Uterus (tissue), 2 donors: ENCODE data around the gene COQ7.

Experiments used
- POLR2A ChIP-seq, 2 donors: fragments of 450-650 bp; IDR thresholded peaks; one replicate each; pipeline ENCODE4 v1.6.1; 2016; ENCODE audit warnings: antibody characterized with exemption in 2 of 2, mild to moderate bottlenecking in 1 of 2, moderate library complexity in 1 of 2
- TF ChIP-seq, protein P1 (sequence below), 4 experiments: fragments of 200-600 bp in 2 of 4; fragments of 450-650 bp in 2 of 4; sonication (generic) in 2 of 4; IDR thresholded peaks; one replicate each; pipeline ENCODE4 v1.5.1; 2016 to 2019; ENCODE audit warnings: antibody characterized with exemption in 4 of 4, mild to moderate bottlenecking in 2 of 4, moderate library complexity in 1 of 4

DNA sequence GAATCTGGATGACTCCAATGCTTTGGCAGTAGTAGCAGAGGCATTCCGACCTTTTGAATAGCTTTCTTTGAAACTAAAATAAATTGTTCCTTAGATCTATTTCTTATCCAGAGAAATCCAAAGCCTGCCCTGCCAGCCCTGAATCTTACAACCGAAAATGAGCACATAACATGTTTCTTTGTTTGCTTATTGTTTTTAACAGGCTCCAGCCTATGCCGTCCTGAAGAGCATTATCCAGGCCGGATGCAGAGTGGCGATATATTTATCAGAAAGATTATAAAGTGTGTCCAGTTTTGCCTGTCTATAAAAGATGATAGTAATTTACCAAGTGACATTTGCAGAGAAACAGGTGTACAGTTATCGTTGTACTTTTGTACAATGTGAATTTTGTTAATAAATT, 10.5 kb downstream of the COQ7 start:
- TF ChIP-seq, protein P1, sequence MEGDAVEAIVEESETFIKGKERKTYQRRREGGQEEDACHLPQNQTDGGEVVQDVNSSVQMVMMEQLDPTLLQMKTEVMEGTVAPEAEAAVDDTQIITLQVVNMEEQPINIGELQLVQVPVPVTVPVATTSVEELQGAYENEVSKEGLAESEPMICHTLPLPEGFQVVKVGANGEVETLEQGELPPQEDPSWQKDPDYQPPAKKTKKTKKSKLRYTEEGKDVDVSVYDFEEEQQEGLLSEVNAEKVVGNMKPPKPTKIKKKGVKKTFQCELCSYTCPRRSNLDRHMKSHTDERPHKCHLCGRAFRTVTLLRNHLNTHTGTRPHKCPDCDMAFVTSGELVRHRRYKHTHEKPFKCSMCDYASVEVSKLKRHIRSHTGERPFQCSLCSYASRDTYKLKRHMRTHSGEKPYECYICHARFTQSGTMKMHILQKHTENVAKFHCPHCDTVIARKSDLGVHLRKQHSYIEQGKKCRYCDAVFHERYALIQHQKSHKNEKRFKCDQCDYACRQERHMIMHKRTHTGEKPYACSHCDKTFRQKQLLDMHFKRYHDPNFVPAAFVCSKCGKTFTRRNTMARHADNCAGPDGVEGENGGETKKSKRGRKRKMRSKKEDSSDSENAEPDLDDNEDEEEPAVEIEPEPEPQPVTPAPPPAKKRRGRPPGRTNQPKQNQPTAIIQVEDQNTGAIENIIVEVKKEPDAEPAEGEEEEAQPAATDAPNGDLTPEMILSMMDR (IDR thresholded peaks at IDR 0.05), result no peak
- no peak for TF ChIP-seq POLR2A (IDR thresholded peaks at IDR 0.05)
